Measurements from ENCODE around the gene BAD. TPM values are rescaled to one million over a fixed set of nuclear protein-coding genes. Genes with fewer than 3 reads are reported as not detected.
A peak's percentile ranks its signal among the peaks of the same experiment; 100 is the strongest.

BAD gene
- total RNA-seq, 1 donor from 2014 or later = 83.5 TPM

- TF ChIP-seq POLR2A (IDR thresholded peaks at IDR 0.05) (no peak), CTCF (IDR thresholded peaks at IDR 0.05) (no peak), POLR2AphosphoS5 (IDR thresholded peaks at IDR 0.05; ENCODE audit: insufficient read depth in 1 of 2, low read depth in 1 of 2) (no peak)
- Histone ChIP-seq H3K4me1 (peaks cover 31% of the 10 kb centered on the region), H3K36me3 (no peaks in the 10 kb centered on the region), H3K9me3 (no peaks in the 10 kb centered on the region), H3K27ac (peak overlapping the region; percentile 88), H3K4me3 (peak overlapping the region; percentile 83 to 93), H3K27me3 (no peaks in the 10 kb centered on the region)
- peak in 1 of 2 donors; percentile 89 for DNase-seq (ENCODE audit: extremely low spot score in 2 of 2)
- intact Hi-C loops (cut with DNase I) = loop anchor here (5.0 kb wide), 1 partner anchor 70 kb away; no protein-coding TSS in a partner anchor
These were observed 22.6 kb upstream of the BAD start for GRCh38 chr11:64306876-64307622.

GRCh38 chr11:64306563-64306875, 22.1 kb upstream of the BAD start:
- Histone ChIP-seq H3K4me3 (peak overlapping the region; percentile 83 to 93), H3K27me3 (no peaks in the 10 kb centered on the region), H3K27ac (peak overlapping the region; percentile 88), H3K9me3 (no peaks in the 10 kb centered on the region), H3K4me1 (peaks cover 31% of the 10 kb centered on the region), H3K36me3 (no peaks in the 10 kb centered on the region)
- intact Hi-C loops (cut with DNase I) = loop anchor here (5.0 kb wide), 1 partner anchor 69 kb away; no protein-coding TSS in a partner anchor
- TF ChIP-seq POLR2A (IDR thresholded peaks at IDR 0.05) = no peak
- peak in 1 of 2 donors; percentile 2 for TF ChIP-seq POLR2AphosphoS5 (IDR thresholded peaks at IDR 0.05; ENCODE audit: insufficient read depth in 1 of 2, low read depth in 1 of 2)
- DNase-seq (ENCODE audit: extremely low spot score in 2 of 2) = peak in 1 of 2 donors; percentile 89

- Histone ChIP-seq H3K9me3 (no peaks in the 10 kb centered on the region), H3K36me3 (no peaks in the 10 kb centered on the region), H3K4me1 (peaks cover 31% of the 10 kb centered on the region), H3K27me3 (no peaks in the 10 kb centered on the region), H3K4me3 (peak overlapping the region; percentile 83 to 93), H3K27ac (peak overlapping the region; percentile 88)
- TF ChIP-seq CTCF (IDR thresholded peaks at IDR 0.05) (no peak), POLR2A (IDR thresholded peaks at IDR 0.05) (no peak), POLR2AphosphoS5 (IDR thresholded peaks at IDR 0.05; ENCODE audit: insufficient read depth in 1 of 2, low read depth in 1 of 2) (peak in 1 of 2 donors; percentile 46)
- intact Hi-C loops (cut with DNase I) = loop anchor here (5.0 kb wide), 1 partner anchor 69 kb away; no protein-coding TSS in a partner anchor
- DNase-seq (ENCODE audit: extremely low spot score in 2 of 2) = peak in 1 of 2 donors; percentile 91
These were observed 21.5 kb upstream of the BAD start for GRCh38 chr11:64305691-64306562.

- DNase-seq (ENCODE audit: extremely low spot score in 2 of 2) = peak in 1 of 2 donors; percentile 99
- Histone ChIP-seq H3K4me1 (peaks cover 38% of the 10 kb centered on the region), H3K27ac (peak within 1 kb of the TSS; percentile 96), H3K27me3 (no peaks in the 10 kb centered on the region), H3K36me3 (no peaks in the 10 kb centered on the region), H3K4me3 (peak within 1 kb of the TSS; percentile 83 to 93), H3K9me3 (no peaks in the 10 kb centered on the region)
- TF ChIP-seq POLR2AphosphoS5 (IDR thresholded peaks at IDR 0.05; ENCODE audit: insufficient read depth in 1 of 2, low read depth in 1 of 2) (peak in 1 of 2 donors; percentile 72), CTCF (IDR thresholded peaks at IDR 0.05) (no peak), POLR2A (IDR thresholded peaks at IDR 0.05) (peak in 1 of 2 donors; percentile 71)
- intact Hi-C loops (cut with DNase I) = loop anchor here (5.0 kb wide), 1 partner anchor 68 kb away; no protein-coding TSS in a partner anchor
These were observed 20.7 kb upstream of the BAD start, which contains the start of gene ESRRA for GRCh38 chr11:64305075-64305690. TSS of gene ESRRA (plus strand) at chr11:64305524. CDS start at chr11:64307180, 1,656 bp downstream.
